T-cell (primary cell): ENCODE data around the gene LARGE1. TPM values are rescaled to one million over a fixed set of nuclear protein-coding genes. Genes with fewer than 3 reads are reported as not detected.

Experiments
- ATAC-seq, 4 experiments: fragments of 200-7000 bp in 3 of 4; fragments of 150-1000 bp in 1 of 4; cut with Tn5 transposase; replicated peaks in 1 of 4; 1 replicate in 3 of 4; 2 replicates in 1 of 4; pipeline ENCODE4 v1.10.0; 2021; ENCODE audit warnings: moderate library complexity in 3 of 4, mild to moderate bottlenecking in 2 of 4, moderate number of reproducible peaks in 1 of 4
- CTCF ChIA-PET, 2 donors: fragments of 300-600 bp; sonication (Branson Sonifier 250); formaldehyde crosslinking; loops; one replicate each; lab custom pipeline; 2022; ENCODE audit warnings: antibody characterized with exemption in 2 of 2; lab: Charles Lee
- POLR2A ChIA-PET, 2 donors: fragments of 300-600 bp; sonication (Branson Sonifier 250); formaldehyde crosslinking; loops; one replicate each; lab custom pipeline; 2022; ENCODE audit warnings: antibody characterized with exemption in 2 of 2; lab: Charles Lee
- DNase-seq, 35 experiments: peaks; one replicate each; pipeline versions ENCODE4 v3.0.0 to v3.0.0-alpha.2; 2013 to 2023
- H3K27ac ChIP-seq: one replicate; pipeline ENCODE4 v1.5.1; 2013; ENCODE audit warnings: low read length
- H3K27me3 ChIP-seq, 2 experiments: replicated peaks in 1 of 2; 1 replicate in 1 of 2; 2 replicates in 1 of 2; pipeline versions ENCODE4 v1.6.1 to v1.7.0; 2013; ENCODE audit warnings: low read length in 1 of 2, mixed read lengths in 1 of 2; ENCODE audit not compliant: control insufficient read depth in 2 of 2, insufficient read depth in 2 of 2; ENCODE audit errors: extremely low read depth in 1 of 2
- H3K36me3 ChIP-seq, 2 donors: 1 replicate in 1 of 2; 2 replicates in 1 of 2; pipeline versions ENCODE4 v1.6.1 to v1.7.0; 2013; ENCODE audit warnings: low read length in 1 of 2; ENCODE audit not compliant: control insufficient read depth in 2 of 2, insufficient read depth in 1 of 2; ENCODE audit errors: extremely low read depth in 1 of 2
- H3K4me1 ChIP-seq, 2 experiments: 1 replicate in 1 of 2; 2 replicates in 1 of 2; pipeline versions ENCODE4 v1.6.1 to v1.7.0; 2013; ENCODE audit warnings: low read length in 2 of 2, mixed read lengths in 1 of 2; ENCODE audit not compliant: insufficient read depth in 2 of 2, control insufficient read depth in 1 of 2; ENCODE audit errors: extremely low read depth in 1 of 2
- H3K4me3 ChIP-seq, 2 donors: 1 replicate in 1 of 2; 2 replicates in 1 of 2; pipeline versions ENCODE4 v1.5.1 to v1.7.0; 2013; ENCODE audit warnings: mild to moderate bottlenecking in 2 of 2, low read length in 1 of 2, moderate library complexity in 1 of 2; ENCODE audit not compliant: control insufficient read depth in 1 of 2; ENCODE audit errors: extremely low read depth in 1 of 2
- H3K9me3 ChIP-seq: 2 replicates; pipeline ENCODE4 v1.7.0; 2013
- H3K27ac Mint-ChIP-seq, 2 donors: one replicate each; pipeline ENCODE4 v1.8.0; 2020 to 2021; ENCODE audit warnings: mild to moderate bottlenecking in 2 of 2, mixed read lengths in 2 of 2
- H3K27me3 Mint-ChIP-seq, 2 donors: one replicate each; pipeline ENCODE4 v1.8.0; 2021 to 2022; ENCODE audit warnings: mixed read lengths in 2 of 2
- H3K36me3 Mint-ChIP-seq: one replicate; pipeline ENCODE4 v1.8.0; 2021; ENCODE audit warnings: mixed read lengths
- H3K4me1 Mint-ChIP-seq, 3 donors: one replicate each; pipeline ENCODE4 v1.8.0; 2020 to 2022; ENCODE audit warnings: mixed read lengths in 3 of 3, mild to moderate bottlenecking in 1 of 3
- H3K4me3 Mint-ChIP-seq, 3 donors: one replicate each; pipeline ENCODE4 v1.8.0; 2020 to 2022; ENCODE audit warnings: mild to moderate bottlenecking in 3 of 3, mixed read lengths in 3 of 3, moderate library complexity in 3 of 3
- H3K9me3 Mint-ChIP-seq, 3 donors: one replicate each; pipeline ENCODE4 v1.8.0; 2020 to 2022; ENCODE audit warnings: mixed read lengths in 3 of 3
- WGBS: methylation state at CpG from one replicate; pipeline ENCODE4 v1.1.5; 2013; ENCODE audit warnings: missing lambda C conversion rate; ENCODE audit not compliant: insufficient coverage; 5-methylcytosine and 5-hydroxymethylcytosine counted together
- total RNA-seq, 35 experiments: library from RNA in 6 of 35; stranded (reverse) in 6 of 35; fragments of 120-200 nt in 1 of 35; gene quantifications; one replicate each; pipeline versions ENCODE4 v1.2.1 to v1.2.4 and lab custom pipeline; 2013 to 2026

LARGE1 gene
- total RNA-seq, 5 donors from 2014 or later (not counting 1 experiment from before 2014, with no cell fraction given) = 0.53 to 6.1 (median 3.0) TPM

DNA sequence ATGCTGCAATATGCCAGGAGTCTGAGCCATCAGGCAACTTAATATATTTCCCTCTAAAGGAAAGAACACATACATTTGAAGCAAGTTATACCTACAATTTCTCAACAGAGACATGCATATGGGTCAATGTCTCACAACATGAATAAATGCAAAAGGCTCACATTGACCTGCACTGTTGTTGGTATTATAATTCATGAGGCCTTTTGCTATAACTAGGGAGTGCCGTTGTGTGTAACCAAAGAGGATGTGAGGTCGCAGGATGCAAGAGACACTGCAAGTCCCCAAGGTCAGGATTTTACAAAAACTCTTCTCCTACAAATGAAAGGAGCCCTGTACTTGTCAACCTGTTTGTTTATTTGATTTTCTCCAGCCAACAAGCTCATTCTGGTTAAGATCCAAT is 250.5 kb downstream of the LARGE1 start:
- no peaks in the 10 kb centered on the region for H3K4me1 Mint-ChIP-seq
- no peak overlapping the region for H3K4me3 ChIP-seq
- no peaks in the 10 kb centered on the region for H3K9me3 ChIP-seq
- H3K27ac ChIP-seq = no peak overlapping the region
- 65% methylated on average over 2 of the region's 2 CpGs for WGBS
- H3K4me3 Mint-ChIP-seq = no peak overlapping the region
- no peak for DNase-seq
- no peak for ATAC-seq
- no peak overlapping the region for H3K27ac Mint-ChIP-seq
- H3K27me3 Mint-ChIP-seq = no peaks in the 10 kb centered on the region
- no peaks in the 10 kb centered on the region for H3K36me3 Mint-ChIP-seq
- no peaks in the 10 kb centered on the region for H3K4me1 ChIP-seq
- peaks cover 0 to 10% (median 5%) of the 10 kb centered on the region in 3 donors for H3K9me3 Mint-ChIP-seq
- no peaks in the 10 kb centered on the region for H3K36me3 ChIP-seq
- ChIA-PET POLR2A (no interaction called here), CTCF (no interaction called here)
- no peaks in the 10 kb centered on the region for H3K27me3 ChIP-seq

DNA sequence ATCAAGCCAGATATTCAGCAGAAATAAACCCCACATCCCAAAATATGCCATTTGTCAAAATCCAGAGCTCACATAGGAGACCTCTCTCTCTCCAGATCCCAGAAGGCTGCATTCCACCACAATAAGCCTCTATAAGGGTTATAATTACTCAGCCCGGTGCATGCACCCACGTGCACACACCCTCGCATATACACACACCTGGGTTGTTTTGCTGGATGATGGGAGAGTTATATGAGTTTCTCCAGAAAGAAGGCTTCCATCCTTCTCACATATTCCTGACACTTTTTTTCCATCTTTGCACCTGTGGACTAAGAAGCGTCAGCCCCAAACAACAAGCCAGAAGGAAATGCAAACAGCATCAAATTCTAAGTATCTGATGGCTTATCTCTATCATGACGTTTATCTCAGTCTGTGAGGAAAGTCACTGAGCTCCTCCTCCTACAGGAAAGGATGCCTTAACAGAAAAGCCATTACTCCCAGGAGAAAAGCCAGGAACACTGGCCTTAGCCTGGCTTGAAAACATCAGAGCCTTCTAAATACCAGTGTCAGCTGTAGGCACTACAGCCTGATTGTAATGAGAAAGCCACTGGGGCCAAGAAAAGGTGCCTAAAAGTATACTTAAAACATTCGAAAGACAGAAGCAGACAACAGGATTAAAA is 253.2 kb downstream of the LARGE1 start:
- CTCF ChIA-PET = no interaction called here
- H3K4me3 ChIP-seq = no peak overlapping the region
- Mint-ChIP-seq H3K36me3 (no peaks in the 10 kb centered on the region), H3K27me3 (no peaks in the 10 kb centered on the region), H3K4me3 (no peak overlapping the region), H3K9me3 (peaks cover 0 to 10% (median 6%) of the 10 kb centered on the region in 3 donors), H3K4me1 (no peaks in the 10 kb centered on the region), H3K27ac (no peak overlapping the region)
- no peaks in the 10 kb centered on the region for H3K36me3 ChIP-seq
- POLR2A ChIA-PET = no interaction called here
- no CpG with 5 or more reads among the region's 6 CpGs for WGBS
- H3K9me3 ChIP-seq = no peaks in the 10 kb centered on the region
- DNase-seq (no peak), ATAC-seq (no peak)
- H3K4me1 ChIP-seq = no peaks in the 10 kb centered on the region
- H3K27ac ChIP-seq = no peak overlapping the region
- no peaks in the 10 kb centered on the region for H3K27me3 ChIP-seq

GRCh38 chr22:33666279-33666960 is 253.9 kb downstream of the LARGE1 start:
- Histone ChIP-seq H3K36me3 (no peaks in the 10 kb centered on the region), H3K27me3 (no peaks in the 10 kb centered on the region), H3K4me1 (no peaks in the 10 kb centered on the region), H3K4me3 (no peak overlapping the region), H3K9me3 (no peaks in the 10 kb centered on the region), H3K27ac (no peak overlapping the region)
- 95% methylated on average over 2 of the region's 4 CpGs for WGBS
- ATAC-seq (no peak), DNase-seq (no peak)
- H3K4me3 Mint-ChIP-seq = no peak overlapping the region
- peaks cover 0 to 10% (median 6%) of the 10 kb centered on the region in 3 donors for H3K9me3 Mint-ChIP-seq
- ChIA-PET CTCF (no interaction called here), POLR2A (no interaction called here)
- no peaks in the 10 kb centered on the region for H3K27me3 Mint-ChIP-seq
- no peak overlapping the region for H3K27ac Mint-ChIP-seq
- H3K36me3 Mint-ChIP-seq = no peaks in the 10 kb centered on the region
- H3K4me1 Mint-ChIP-seq = no peaks in the 10 kb centered on the region

DNA sequence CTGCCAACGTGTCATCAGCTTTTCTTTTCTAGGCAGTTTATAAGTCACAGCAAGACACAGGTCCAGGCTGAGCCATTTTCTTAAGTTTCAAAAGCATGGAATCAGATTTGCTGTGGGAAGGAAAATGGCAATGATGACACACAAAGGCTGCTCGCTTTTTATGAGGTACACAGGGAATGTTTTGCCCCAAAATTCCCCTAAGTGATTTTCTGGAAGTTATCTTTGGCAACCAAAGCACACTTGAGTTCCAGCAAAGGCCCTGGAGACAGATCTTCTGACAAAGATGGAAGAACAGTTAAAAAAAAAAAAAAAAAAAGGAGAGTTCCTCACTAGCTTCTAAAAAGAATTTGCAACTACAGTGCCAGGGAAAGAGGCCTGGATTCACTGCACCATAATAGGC is 260.8 kb downstream of the LARGE1 start:
- ATAC-seq = no peak

GRCh38 chr22:33658775-33659174 is 261.5 kb downstream of the LARGE1 start:
- Mint-ChIP-seq H3K4me3 (no peak overlapping the region), H3K36me3 (no peaks in the 10 kb centered on the region), H3K9me3 (peaks cover 10 to 26% (median 12%) of the 10 kb centered on the region in 3 donors), H3K27me3 (no peaks in the 10 kb centered on the region), H3K4me1 (no peaks in the 10 kb centered on the region), H3K27ac (no peak overlapping the region)
- no peak for ATAC-seq
- no peak overlapping the region for H3K4me3 ChIP-seq
- WGBS = 29% methylated on average over 2 of the region's 3 CpGs
- DNase-seq = no peak
- CTCF ChIA-PET = no interaction called here
- H3K36me3 ChIP-seq = no peaks in the 10 kb centered on the region
- no peaks in the 10 kb centered on the region for H3K4me1 ChIP-seq
- H3K27me3 ChIP-seq = no peaks in the 10 kb centered on the region
- no peaks in the 10 kb centered on the region for H3K9me3 ChIP-seq
- H3K27ac ChIP-seq = no peak overlapping the region
- POLR2A ChIA-PET = no interaction called here

More for the DNA sequence above, 260.8 kb downstream of the LARGE1 start:
- Histone ChIP-seq H3K27ac (no peak overlapping the region), H3K4me3 (no peak overlapping the region), H3K9me3 (no peaks in the 10 kb centered on the region), H3K36me3 (no peaks in the 10 kb centered on the region), H3K4me1 (no peaks in the 10 kb centered on the region), H3K27me3 (no peaks in the 10 kb centered on the region)
- Mint-ChIP-seq H3K4me1 (no peaks in the 10 kb centered on the region), H3K4me3 (no peak overlapping the region), H3K27me3 (no peaks in the 10 kb centered on the region), H3K9me3 (peaks cover 12 to 26% (median 16%) of the 10 kb centered on the region in 3 donors), H3K27ac (no peak overlapping the region), H3K36me3 (no peaks in the 10 kb centered on the region)
- POLR2A ChIA-PET = no interaction called here
- no peak for DNase-seq
- CTCF ChIA-PET = no interaction called here
- 67% methylated on average over 1 of the region's 2 CpGs for WGBS

- H3K27me3 Mint-ChIP-seq = no peaks in the 10 kb centered on the region
- peaks cover 10 to 30% (median 12%) of the 10 kb centered on the region in 3 donors for H3K9me3 Mint-ChIP-seq
- CTCF ChIA-PET = no interaction called here
- Histone ChIP-seq H3K27me3 (no peaks in the 10 kb centered on the region), H3K4me1 (no peaks in the 10 kb centered on the region), H3K27ac (no peak overlapping the region), H3K36me3 (no peaks in the 10 kb centered on the region), H3K9me3 (no peaks in the 10 kb centered on the region), H3K4me3 (no peak overlapping the region)
- WGBS = 77% methylated on average over 4 of the region's 8 CpGs
- H3K4me3 Mint-ChIP-seq = no peak overlapping the region
- no peaks in the 10 kb centered on the region for H3K4me1 Mint-ChIP-seq
- no peak overlapping the region for H3K27ac Mint-ChIP-seq
- no peak for ATAC-seq
- POLR2A ChIA-PET = no interaction called here
- no peak for DNase-seq
- H3K36me3 Mint-ChIP-seq = no peaks in the 10 kb centered on the region
Observed at GRCh38 chr22:33657670-33658069, 262.6 kb downstream of the LARGE1 start.
